OCI-M2 (cell line): Measurements from ENCODE around the gene RASAL1.

Experiments
- DNase-seq: peaks from one replicate; lab custom pipeline; 2025; ENCODE audit not compliant: unreplicated experiment; lab: John Stamatoyannopoulos, UW

Gene RASAL1

GRCh38 chr12:113098441-113099028 lies 37.0 kb downstream of the RASAL1 start:
- no peak for DNase-seq

DNA sequence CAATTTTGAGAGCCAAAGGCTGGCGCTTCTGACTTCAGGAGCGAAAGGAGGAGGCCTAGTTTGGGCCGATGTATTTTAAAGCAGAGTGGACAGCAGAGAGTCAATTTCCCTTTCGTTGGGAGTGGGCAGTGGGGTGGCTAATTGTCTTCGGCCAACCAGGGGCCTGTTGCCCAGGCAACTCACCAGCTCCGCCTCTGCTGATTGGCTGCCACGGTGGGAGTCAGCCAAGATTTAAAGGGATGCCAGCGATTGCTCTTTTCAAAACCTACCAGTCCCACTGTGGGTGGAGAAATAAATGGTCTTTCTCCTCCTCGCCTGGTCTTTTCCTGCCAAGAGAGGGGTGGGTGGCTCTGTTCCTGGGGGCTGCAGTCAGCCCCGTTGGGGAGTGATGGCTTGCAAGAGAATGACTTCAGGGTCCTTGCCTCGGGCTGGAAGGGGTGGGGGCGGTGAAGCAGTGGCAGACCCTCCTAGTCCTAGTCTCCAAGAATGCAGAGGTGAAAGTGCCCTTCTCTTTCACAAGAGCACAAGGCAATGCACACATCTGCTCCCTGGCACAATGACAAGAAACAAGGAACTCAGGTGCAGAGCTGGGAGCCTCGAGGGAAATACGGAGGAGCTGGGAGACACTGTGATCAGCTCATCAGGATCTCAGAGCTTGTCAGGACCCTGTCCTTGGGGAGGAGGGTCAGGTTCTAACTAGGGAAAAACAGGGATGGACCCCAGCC lies 37.7 kb downstream of the RASAL1 start:
- no peak for DNase-seq

DNA sequence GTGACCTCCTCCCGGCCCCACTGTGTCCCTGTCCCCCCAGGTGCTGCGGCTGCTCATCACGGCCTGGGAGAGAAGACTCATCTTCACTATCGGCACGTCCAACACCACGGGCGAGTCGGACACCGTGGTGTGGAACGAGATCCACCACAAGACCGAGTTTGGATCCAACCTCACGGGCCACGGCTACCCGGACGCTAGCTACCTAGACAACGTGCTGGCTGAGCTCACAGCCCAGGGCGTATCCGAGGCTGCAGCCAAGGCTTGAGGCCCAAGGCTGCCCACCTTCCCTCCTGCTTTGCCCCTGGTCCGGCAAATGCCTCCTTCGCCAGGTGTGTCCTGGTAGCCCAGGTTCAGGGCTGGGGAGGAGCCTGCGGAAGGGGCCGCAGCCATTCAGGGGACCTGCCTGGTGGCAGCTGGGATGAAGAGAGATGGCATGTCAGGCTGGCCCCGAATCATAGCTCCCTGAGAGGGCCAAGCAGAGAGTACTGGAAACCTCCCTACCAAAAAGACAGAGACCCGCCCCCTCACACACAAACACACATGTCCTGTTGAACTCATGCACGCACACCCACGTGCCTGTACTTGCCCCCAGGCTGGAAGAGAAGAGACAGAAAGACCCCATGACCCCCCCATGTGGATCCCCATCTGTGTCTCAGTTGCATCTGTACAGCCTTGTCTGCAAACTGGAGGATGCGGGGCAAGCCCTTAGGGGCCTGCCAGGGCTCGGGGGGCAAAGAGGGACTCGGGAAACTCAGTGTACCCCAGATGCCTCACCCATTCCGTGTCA lies 38.7 kb downstream of the RASAL1 start:
- no peak for DNase-seq

DNA sequence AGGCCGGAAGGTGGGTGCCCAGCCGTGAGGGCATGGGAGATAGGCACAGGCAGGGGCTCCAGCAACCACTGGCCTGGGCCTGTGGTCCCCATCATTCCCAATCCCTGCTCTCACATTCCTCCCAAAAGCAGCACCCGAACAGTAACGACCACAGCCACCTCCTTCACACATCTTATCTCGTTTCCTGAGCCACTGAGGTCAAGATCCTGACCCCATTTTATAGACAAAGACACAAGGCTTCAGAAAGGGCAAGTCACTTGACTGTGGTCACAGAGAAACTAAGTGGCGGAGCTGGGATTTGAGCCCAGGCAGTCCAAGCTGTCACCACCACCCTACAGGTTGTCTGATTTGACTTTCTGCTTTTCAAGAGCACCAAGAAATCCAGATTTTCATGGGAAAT lies 40.2 kb downstream of the RASAL1 start:
- DNase-seq, result no peak

DNA sequence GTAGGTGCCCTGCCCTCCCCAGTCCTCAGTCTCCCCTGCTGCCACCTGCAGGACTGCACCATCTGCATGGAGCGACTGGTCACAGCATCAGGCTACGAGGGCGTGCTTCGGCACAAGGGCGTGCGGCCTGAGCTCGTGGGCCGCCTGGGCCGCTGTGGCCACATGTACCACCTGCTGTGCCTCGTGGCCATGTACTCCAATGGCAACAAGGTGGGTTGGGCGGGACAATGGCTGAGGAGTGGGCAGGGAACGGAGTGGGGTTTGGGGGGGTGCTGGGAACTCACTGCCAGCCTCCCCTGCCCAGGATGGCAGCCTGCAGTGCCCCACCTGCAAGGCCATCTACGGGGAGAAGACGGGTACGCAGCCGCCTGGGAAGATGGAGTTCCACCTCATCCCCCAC lies 40.8 kb downstream of the RASAL1 start:
- no peak for DNase-seq

DNA sequence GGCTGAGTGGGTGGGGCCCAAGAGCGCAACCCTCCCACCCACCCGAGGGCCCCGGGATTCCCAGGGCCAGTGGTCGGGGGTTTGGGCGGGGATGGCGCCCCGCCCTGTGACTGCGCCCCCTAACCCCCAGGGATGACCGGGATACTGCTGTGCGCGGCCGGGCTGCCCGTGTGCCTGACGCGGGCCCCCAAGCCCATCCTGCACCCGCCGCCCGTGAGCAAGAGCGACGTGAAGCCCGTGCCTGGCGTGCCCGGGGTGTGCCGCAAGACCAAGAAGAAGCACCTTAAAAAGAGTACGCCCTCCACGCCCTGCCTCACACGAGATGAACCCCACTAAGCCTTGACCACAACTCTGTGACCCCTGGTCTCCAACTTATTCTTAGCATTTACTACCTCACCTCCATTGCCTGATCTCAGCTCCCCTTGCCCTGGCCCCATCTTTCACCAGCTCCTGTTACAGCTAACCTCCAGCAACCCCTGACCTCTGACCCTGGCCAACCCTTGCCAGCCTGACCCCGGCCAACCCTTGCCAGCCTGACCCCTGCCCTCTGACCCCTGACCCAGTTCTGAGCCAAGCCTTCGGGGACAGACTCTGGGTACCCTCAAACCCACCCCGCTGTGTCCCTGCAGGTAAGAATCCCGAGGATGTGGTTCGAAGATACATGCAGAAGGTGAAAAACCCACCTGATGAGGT lies 42.0 kb downstream of the RASAL1 start:
- DNase-seq, result no peak

DNA sequence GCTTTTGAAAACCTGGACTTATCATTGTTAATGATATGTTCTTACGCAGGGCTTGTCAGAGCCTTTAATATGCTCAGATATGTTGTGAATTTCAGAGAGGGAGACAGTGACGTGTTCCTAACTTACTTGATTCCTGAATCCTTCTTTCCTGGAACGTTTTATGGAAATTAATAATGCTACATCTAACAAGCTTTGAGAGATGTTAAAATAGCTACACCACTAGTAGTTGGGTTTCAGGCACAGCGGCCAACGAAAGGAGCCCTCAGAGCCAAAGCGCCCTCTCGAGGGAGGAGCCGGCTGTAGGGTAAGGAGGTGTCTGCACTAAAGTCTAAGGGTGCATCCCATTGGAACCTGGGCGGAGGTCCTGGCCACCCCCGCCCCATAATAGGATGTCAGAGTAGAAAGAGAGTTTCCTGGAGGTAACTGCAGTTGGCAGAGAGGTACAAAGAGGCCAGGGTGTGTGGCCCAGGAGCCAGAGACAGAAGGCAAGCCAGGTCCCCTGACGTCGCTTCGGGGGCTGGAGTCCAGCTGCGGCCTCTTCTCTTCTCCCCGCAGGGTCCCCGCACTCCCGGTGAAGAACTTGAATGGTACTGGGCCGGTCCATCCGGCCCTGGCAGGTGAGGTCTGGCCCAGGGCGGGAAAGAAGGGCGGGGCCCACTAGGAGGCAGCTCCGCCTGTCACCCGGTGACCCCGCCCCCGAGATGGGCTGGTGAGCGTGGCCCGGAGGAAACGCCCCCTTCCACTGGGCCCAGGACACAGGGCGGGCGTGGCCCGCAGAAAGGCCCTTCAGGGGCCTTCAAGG lies 42.8 kb downstream of the RASAL1 start:
- DNase-seq, result no peak

- no peak for DNase-seq
Observed at GRCh38 chr12:113091506-113091905, 44.1 kb downstream of the RASAL1 start.

- DNase-seq, result no peak
Observed at GRCh38 chr12:113090740-113091139, 44.8 kb downstream of the RASAL1 start.

GRCh38 chr12:113089839-113090238 lies 45.7 kb downstream of the RASAL1 start:
- no peak for DNase-seq

- DNase-seq, result no peak
Observed at GRCh38 chr12:113088971-113089756, 46.4 kb downstream of the RASAL1 start.

GRCh38 chr12:113088037-113088436 lies 47.5 kb downstream of the RASAL1 start:
- DNase-seq, result no peak

GRCh38 chr12:113087193-113087592 lies 48.4 kb downstream of the RASAL1 start:
- no peak for DNase-seq

DNA sequence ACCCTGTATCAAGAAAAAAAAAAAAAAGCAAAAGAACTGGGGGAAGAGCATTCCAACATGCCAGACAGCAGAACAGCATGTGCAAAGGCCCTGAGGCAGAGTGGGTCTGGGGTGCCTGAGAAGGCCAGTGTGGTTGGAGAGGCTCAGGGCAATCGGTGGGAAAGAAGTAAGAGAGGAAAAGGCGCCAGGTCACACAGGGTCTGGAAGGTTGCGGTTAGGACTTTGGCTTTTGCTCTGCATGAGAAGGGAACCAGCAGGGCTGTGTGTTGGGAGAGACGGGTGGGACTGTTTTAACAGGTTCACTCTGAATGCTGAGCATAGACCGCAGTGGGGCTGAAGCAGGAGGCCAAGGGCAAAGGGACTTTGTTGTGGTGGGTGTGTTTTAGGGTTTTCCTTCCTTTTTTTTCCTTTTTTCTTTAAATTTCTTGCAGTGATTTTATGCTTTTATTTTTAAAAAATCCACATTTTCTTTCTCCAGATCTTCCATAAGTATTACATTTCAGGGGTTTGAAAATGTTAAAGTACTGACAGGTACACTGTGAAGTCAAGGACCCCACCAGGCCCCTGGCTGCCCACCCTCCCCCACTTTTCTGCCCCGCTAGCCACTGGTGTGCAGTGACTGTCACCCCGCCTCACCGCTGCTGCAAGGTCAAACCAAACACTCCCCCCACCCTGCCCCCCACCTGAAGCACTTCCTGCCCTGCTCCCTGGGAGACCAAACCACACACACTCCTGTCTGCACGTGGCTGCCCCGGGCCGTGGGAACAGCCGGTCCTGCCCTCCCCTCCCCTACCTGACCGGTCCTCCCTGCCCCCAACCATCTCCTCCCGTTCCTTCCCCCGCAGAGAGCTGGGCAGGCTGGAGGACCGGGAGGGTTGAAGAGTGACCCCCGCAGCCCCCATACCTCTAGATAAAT lies 49.1 kb downstream of the RASAL1 start:
- DNase-seq, result no peak

DNA sequence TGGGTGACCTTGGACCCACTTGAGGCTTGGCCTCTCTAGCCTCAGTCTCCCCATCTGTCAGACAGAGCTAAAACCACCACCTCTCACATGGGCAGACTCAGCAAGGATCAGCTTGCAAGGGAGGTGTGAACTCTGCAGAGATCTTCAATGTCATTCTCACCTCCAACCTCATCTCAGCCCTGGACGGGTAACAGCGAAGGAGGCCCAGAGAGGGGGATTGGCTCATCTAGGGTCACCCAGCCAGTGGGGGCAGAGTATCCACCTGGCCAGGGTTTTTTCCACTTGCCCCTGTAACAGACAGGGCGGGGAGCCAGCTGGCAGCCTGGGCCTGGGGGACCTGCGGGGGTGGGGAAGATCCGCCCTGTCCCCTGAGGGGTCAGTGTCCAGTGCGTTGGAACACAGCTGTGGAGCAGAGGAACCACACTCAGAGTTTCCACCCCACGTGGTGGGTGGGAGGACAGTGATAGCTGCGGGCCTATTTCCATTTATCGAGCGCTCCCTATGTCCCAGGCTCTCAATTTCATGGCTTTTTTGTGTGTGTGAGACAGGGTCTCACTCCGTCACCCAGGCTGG lies 51.6 kb downstream of the RASAL1 start:
- no peak for DNase-seq

DNA sequence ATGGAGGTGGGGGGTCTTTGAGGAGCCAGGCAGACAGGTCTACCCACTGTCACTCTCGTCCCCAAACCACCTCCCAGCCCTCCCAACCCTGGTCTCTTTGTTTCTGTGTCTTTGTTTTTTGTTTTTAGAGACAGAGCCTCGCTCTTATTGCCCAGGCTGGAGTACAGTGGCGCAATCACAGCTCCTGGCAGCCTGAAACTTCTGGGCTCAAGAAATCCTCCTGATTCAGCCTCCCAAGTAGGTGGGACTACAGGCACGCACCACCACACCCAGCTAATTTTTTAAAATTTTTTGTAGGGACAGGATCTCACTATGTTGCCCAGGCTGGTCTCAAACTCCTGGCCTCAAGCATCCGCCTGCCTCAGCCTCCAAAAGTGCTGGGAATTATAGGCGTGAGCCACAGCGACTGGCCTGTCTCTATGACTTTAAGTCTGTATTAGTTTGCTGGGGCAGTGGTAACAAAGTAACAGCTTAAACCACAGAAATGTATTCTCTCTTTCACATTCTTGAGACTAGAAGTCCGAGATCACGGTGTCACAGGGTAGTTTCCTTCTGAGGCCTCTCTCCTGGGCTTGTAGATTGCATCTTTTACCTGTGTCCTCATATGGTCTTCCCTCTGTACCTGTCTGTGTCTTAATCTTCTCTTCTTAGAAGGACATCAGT lies 52.9 kb downstream of the RASAL1 start:
- DNase-seq, result no peak

- no peak for DNase-seq
Observed at GRCh38 chr12:113081873-113082272, 53.7 kb downstream of the RASAL1 start.

- no peak for DNase-seq
Observed at GRCh38 chr12:113077859-113078255, 57.7 kb downstream of the RASAL1 start.
